Mammary epithelial cell (primary cell): ENCODE results near the gene PCDHA8.

Source experiments
- EZH2 ChIP-seq: IDR thresholded peaks from 2 replicates; pipeline ENCODE4 v1.6.1; 2012; ENCODE audit warnings: low read length, inconsistent platforms, borderline replicate concordance
- TF ChIP-seq, protein P1 (sequence below), 2 donors: IDR thresholded peaks in 1 of 2; conservative IDR thresholded peaks in 1 of 2; 2 replicates each; pipeline ENCODE4 v1.5.1; 2011 to 2012; ENCODE audit warnings: inconsistent platforms in 2 of 2, low read length in 2 of 2, mild to moderate bottlenecking in 2 of 2, control low read depth in 1 of 2, low read depth in 1 of 2; ENCODE audit not compliant: insufficient read depth in 1 of 2; ENCODE audit errors: extremely low read depth in 1 of 2

- TF ChIP-seq, protein P1, sequence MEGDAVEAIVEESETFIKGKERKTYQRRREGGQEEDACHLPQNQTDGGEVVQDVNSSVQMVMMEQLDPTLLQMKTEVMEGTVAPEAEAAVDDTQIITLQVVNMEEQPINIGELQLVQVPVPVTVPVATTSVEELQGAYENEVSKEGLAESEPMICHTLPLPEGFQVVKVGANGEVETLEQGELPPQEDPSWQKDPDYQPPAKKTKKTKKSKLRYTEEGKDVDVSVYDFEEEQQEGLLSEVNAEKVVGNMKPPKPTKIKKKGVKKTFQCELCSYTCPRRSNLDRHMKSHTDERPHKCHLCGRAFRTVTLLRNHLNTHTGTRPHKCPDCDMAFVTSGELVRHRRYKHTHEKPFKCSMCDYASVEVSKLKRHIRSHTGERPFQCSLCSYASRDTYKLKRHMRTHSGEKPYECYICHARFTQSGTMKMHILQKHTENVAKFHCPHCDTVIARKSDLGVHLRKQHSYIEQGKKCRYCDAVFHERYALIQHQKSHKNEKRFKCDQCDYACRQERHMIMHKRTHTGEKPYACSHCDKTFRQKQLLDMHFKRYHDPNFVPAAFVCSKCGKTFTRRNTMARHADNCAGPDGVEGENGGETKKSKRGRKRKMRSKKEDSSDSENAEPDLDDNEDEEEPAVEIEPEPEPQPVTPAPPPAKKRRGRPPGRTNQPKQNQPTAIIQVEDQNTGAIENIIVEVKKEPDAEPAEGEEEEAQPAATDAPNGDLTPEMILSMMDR (conservative IDR thresholded peaks at IDR 0.05 in 1 of 2, IDR thresholded peaks at IDR 0.05 in 1 of 2; ENCODE audit: extremely low read depth in 1 of 2, insufficient read depth in 1 of 2, low read depth in 1 of 2, low read length in 2 of 2): peak; percentile 35 to 53
- TF ChIP-seq EZH2: no peak
Measured at GRCh38 chr5:140881889-140882590, 41.1 kb downstream of the PCDHA8 start, which contains the start of gene PCDHA13.
